ENCODE results near the gene DOCK3.

The DOCK3 gene

DNA sequence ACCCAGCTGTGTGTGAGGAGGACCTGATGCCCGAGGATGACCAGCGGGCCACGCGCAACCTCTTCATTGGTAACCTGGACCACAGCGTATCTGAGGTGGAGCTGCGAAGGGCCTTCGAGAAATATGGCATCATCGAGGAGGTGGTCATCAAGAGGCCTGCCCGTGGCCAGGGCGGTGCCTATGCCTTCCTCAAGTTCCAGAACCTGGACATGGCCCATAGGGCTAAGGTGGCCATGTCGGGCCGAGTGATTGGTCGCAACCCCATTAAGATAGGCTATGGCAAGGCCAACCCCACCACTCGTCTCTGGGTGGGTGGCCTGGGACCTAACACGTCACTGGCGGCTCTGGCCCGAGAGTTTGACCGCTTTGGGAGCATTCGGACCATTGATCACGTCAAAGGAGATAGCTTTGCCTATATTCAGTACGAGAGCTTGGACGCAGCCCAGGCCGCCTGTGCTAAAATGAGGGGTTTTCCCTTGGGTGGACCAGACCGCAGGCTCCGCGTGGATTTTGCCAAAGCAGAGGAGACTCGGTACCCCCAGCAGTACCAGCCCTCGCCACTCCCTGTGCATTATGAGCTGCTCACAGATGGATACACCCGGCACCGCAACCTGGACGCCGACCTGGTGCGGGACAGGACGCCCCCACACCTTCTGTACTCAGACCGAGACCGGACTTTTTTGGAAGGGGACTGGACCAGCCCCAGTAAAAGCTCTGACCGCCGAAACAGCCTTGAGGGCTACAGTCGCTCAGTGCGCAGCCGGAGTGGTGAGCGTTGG, 717.8 kb downstream of the DOCK3 start:
- H3K27ac ChIP-seq (replicated peaks) = peak overlapping the region; percentile 18; the same call in 1 of the 2 replicates
- DNase-seq (ENCODE audit: low read depth in 1 of 2, low spot score in 1 of 2) = no peak
- no peaks in the 10 kb centered on the region for H3K27me3 ChIP-seq (ENCODE audit: insufficient read depth, poor library complexity, severe bottlenecking)
- peak overlapping the region; percentile 55 for H3K4me3 ChIP-seq (replicated peaks; ENCODE audit: insufficient read depth, low read length)
- TF ChIP-seq GABPA (IDR thresholded peaks at IDR 0.05; ENCODE audit: low read depth) (no peak), POLR2AphosphoS5 (IDR thresholded peaks at IDR 0.05; ENCODE audit: low read depth) (no peak; the same call in 1 of the 2 replicates)

DNA sequence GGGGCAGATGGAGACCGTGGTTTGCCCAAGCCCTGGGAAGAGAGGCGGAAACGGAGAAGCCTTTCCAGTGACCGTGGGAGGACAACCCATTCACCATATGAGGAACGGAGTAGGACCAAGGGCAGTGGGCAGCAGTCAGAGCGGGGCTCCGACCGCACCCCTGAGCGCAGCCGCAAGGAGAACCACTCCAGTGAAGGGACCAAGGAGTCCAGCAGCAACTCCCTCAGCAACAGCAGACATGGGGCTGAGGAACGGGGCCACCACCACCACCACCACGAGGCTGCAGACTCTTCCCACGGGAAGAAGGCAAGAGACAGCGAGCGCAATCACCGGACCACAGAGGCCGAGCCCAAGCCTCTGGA, 718.4 kb downstream of the DOCK3 start:
- H3K4me3 ChIP-seq (replicated peaks; ENCODE audit: insufficient read depth, low read length) = no peak overlapping the region
- no peak for DNase-seq (ENCODE audit: low read depth in 1 of 2, low spot score in 1 of 2)
- TF ChIP-seq, protein P1, sequence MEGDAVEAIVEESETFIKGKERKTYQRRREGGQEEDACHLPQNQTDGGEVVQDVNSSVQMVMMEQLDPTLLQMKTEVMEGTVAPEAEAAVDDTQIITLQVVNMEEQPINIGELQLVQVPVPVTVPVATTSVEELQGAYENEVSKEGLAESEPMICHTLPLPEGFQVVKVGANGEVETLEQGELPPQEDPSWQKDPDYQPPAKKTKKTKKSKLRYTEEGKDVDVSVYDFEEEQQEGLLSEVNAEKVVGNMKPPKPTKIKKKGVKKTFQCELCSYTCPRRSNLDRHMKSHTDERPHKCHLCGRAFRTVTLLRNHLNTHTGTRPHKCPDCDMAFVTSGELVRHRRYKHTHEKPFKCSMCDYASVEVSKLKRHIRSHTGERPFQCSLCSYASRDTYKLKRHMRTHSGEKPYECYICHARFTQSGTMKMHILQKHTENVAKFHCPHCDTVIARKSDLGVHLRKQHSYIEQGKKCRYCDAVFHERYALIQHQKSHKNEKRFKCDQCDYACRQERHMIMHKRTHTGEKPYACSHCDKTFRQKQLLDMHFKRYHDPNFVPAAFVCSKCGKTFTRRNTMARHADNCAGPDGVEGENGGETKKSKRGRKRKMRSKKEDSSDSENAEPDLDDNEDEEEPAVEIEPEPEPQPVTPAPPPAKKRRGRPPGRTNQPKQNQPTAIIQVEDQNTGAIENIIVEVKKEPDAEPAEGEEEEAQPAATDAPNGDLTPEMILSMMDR (IDR thresholded peaks at IDR 0.05; ENCODE audit: insufficient read depth, low read length) = no peak
- TF ChIP-seq POLR2AphosphoS5 (IDR thresholded peaks at IDR 0.05; ENCODE audit: low read depth) (no peak), REST (IDR thresholded peaks at IDR 0.05; ENCODE audit: insufficient replicate concordance, low read depth) (no peak), GABPA (IDR thresholded peaks at IDR 0.05; ENCODE audit: low read depth) (no peak), SPI1 (IDR thresholded peaks at IDR 0.05; ENCODE audit: borderline replicate concordance, low read depth) (no peak)
- H3K27me3 ChIP-seq (ENCODE audit: insufficient read depth, poor library complexity, severe bottlenecking) = no peaks in the 10 kb centered on the region
- H3K27ac ChIP-seq (replicated peaks) = no peak overlapping the region

DNA sequence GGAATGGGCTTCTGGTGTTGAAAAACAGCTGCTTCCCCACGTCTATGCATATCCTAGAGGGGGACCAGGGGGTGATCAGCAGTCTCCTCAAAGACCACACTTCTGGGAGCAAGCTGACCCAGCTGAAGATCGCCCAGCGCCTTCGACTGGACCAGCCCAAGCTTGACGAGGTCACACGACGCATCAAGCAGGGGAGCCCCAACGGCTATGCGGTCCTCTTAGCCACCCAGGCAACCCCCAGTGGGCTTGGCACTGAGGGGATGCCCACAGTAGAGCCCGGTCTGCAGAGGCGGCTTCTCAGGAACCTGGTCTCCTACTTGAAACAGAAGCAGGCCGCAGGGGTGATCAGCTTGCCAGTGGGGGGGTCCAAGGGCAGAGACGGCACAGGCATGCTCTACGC, 718.8 kb downstream of the DOCK3 start:
- no peak for DNase-seq (ENCODE audit: low read depth in 1 of 2, low spot score in 1 of 2)
- Histone ChIP-seq H3K4me3 (replicated peaks; ENCODE audit: insufficient read depth, low read length) (no peak overlapping the region), H3K27ac (replicated peaks) (no peak overlapping the region), H3K27me3 (ENCODE audit: insufficient read depth, poor library complexity, severe bottlenecking) (no peaks in the 10 kb centered on the region)
- TF ChIP-seq POLR2AphosphoS5 (IDR thresholded peaks at IDR 0.05; ENCODE audit: low read depth) (no peak), GABPA (IDR thresholded peaks at IDR 0.05; ENCODE audit: low read depth) (no peak), SPI1 (IDR thresholded peaks at IDR 0.05; ENCODE audit: borderline replicate concordance, low read depth) (no peak)

- Histone ChIP-seq H3K27ac (replicated peaks) (no peak overlapping the region), H3K4me3 (replicated peaks; ENCODE audit: insufficient read depth, low read length) (no peak overlapping the region), H3K27me3 (ENCODE audit: insufficient read depth, poor library complexity, severe bottlenecking) (no peaks in the 10 kb centered on the region)
- TF ChIP-seq POLR2AphosphoS5 (IDR thresholded peaks at IDR 0.05; ENCODE audit: low read depth) = peak; percentile 72; the same call in 1 of the 2 replicates
- TF ChIP-seq GABPA (IDR thresholded peaks at IDR 0.05; ENCODE audit: low read depth) = no peak
- no peak for DNase-seq (ENCODE audit: low read depth in 1 of 2, low spot score in 1 of 2)
Measured at GRCh38 chr3:51394541-51394940, 719.8 kb downstream of the DOCK3 start.

GRCh38 chr3:51395493-51396213, 720.9 kb downstream of the DOCK3 start:
- no peaks in the 10 kb centered on the region for H3K27me3 ChIP-seq (ENCODE audit: insufficient read depth, poor library complexity, severe bottlenecking)
- no peak overlapping the region for H3K27ac ChIP-seq (replicated peaks)
- no peak for DNase-seq (ENCODE audit: low read depth in 1 of 2, low spot score in 1 of 2)
- TF ChIP-seq, protein P1 (IDR thresholded peaks at IDR 0.05; ENCODE audit: insufficient read depth, low read length) = no peak
- no peak for TF ChIP-seq POLR2AphosphoS5 (IDR thresholded peaks at IDR 0.05; ENCODE audit: low read depth)
- no peak for TF ChIP-seq SPI1 (IDR thresholded peaks at IDR 0.05; ENCODE audit: borderline replicate concordance, low read depth)
- TF ChIP-seq REST (IDR thresholded peaks at IDR 0.05; ENCODE audit: insufficient replicate concordance, low read depth) = no peak
- no peak for TF ChIP-seq GABPA (IDR thresholded peaks at IDR 0.05; ENCODE audit: low read depth)
- no peak overlapping the region for H3K4me3 ChIP-seq (replicated peaks; ENCODE audit: insufficient read depth, low read length)

Measured in HL-60 (cell line).